GM23338 (cell line): ENCODE data around the gene CD99L2. TPM values are rescaled to one million over a fixed set of nuclear protein-coding genes. Genes with fewer than 3 reads are reported as not detected.
A peak's percentile ranks its signal among the peaks of the same experiment; 100 is the strongest.

Experiments used
- ATAC-seq: fragments of 200-7000 bp; cut with Tn5 transposase; 3 replicates; pipeline ENCODE4 v1.9.1; 2020
- DNase-seq: peaks from one replicate; pipeline ENCODE4 v3.0.0-alpha.2; 2015; ENCODE audit warnings: low spot score
- H2AFZ ChIP-seq: fragments of 200-600 bp; sonication (generic); 2 replicates; pipeline ENCODE4 v1.8.0; 2016; ENCODE audit warnings: antibody characterized with exemption, mild to moderate bottlenecking, moderate library complexity
- H3F3A ChIP-seq: fragments of 200-600 bp; sonication (generic); replicated peaks from 2 replicates; pipeline ENCODE4 v1.8.0; 2017; ENCODE audit warnings: antibody characterized with exemption, mixed run types, low read depth
- H3K27ac ChIP-seq: fragments of 200-600 bp; sonication (generic); 2 replicates; pipeline ENCODE4 v1.6.1; 2016; ENCODE audit warnings: low read depth
- H3K27me3 ChIP-seq: fragments of 200-600 bp; sonication (generic); 2 replicates; pipeline ENCODE4 v1.8.0; 2016; ENCODE audit warnings: mild to moderate bottlenecking, mixed run types, moderate library complexity; ENCODE audit not compliant: insufficient read depth
- H3K36me3 ChIP-seq: fragments of 200-600 bp; sonication (generic); 2 replicates; pipeline ENCODE4 v1.8.0; 2016; ENCODE audit warnings: mild to moderate bottlenecking; ENCODE audit not compliant: insufficient read depth
- H3K4me1 ChIP-seq: fragments of 200-600 bp; sonication (generic); 2 replicates; pipeline ENCODE4 v1.8.0; 2016; ENCODE audit warnings: mild to moderate bottlenecking, moderate library complexity; ENCODE audit not compliant: insufficient read depth
- H3K4me2 ChIP-seq: fragments of 200-600 bp; sonication (generic); 2 replicates; pipeline ENCODE4 v1.7.1; 2017; ENCODE audit warnings: mixed run types
- H3K4me3 ChIP-seq: fragments of 200-600 bp; sonication (generic); 2 replicates; pipeline ENCODE4 v1.6.1; 2016; ENCODE audit warnings: mixed run types
- H3K79me2 ChIP-seq: fragments of 200-600 bp; sonication (generic); replicated peaks from 2 replicates; pipeline ENCODE4 v1.8.0; 2017; ENCODE audit warnings: mild to moderate bottlenecking; ENCODE audit not compliant: insufficient read depth
- H3K9me2 ChIP-seq: fragments of 200-600 bp; sonication (generic); 2 replicates; pipeline ENCODE4 v1.8.0; 2017; ENCODE audit not compliant: insufficient read depth
- H4K20me1 ChIP-seq: fragments of 200-600 bp; sonication (generic); replicated peaks from 2 replicates; pipeline ENCODE4 v1.8.0; 2017; ENCODE audit warnings: mild to moderate bottlenecking; ENCODE audit not compliant: insufficient read depth
- H3K27ac Mint-ChIP-seq: 2 replicates; pipeline ENCODE4 v1.8.0; 2020; ENCODE audit warnings: inconsistent platforms, mild to moderate bottlenecking, moderate library complexity, mixed read lengths
- H3K27me3 Mint-ChIP-seq: 3 replicates; pipeline ENCODE4 v1.8.0; 2022; ENCODE audit warnings: low read depth, mild to moderate bottlenecking, moderate library complexity, mixed read lengths, inconsistent platforms; ENCODE audit not compliant: insufficient read depth, poor library complexity
- H3K36me3 Mint-ChIP-seq: 3 replicates; pipeline ENCODE4 v1.8.0; 2021; ENCODE audit warnings: low read depth, mild to moderate bottlenecking, inconsistent platforms, moderate library complexity, mixed read lengths
- H3K4me1 Mint-ChIP-seq: 3 replicates; pipeline ENCODE4 v1.8.0; 2020; ENCODE audit warnings: mild to moderate bottlenecking, inconsistent platforms, mixed read lengths
- H3K4me3 Mint-ChIP-seq: 3 replicates; pipeline ENCODE4 v1.8.0; 2021; ENCODE audit warnings: moderate library complexity, mild to moderate bottlenecking, inconsistent platforms, mixed read lengths
- H3K9me3 Mint-ChIP-seq: 3 replicates; pipeline ENCODE4 v1.8.0; 2020; ENCODE audit warnings: moderate library complexity, mild to moderate bottlenecking, inconsistent platforms, mixed read lengths
- CREB1 ChIP-seq: fragments of 250-450 bp; sonication (Bioruptor Pico); IDR thresholded peaks from 2 replicates; pipeline ENCODE4 v1.5.0; 2020; ENCODE audit warnings: low read depth, mild to moderate bottlenecking, moderate library complexity
- CTCF ChIP-seq, 2 experiments: fragments of 200-600 bp in 1 of 2; sonication (generic) in 1 of 2; conservative IDR thresholded peaks; 2 replicates each; pipeline versions ENCODE4 v1.5.1 to v1.6.1; 2016 to 2017; ENCODE audit warnings: antibody characterized with exemption in 2 of 2, low read depth in 2 of 2, mild to moderate bottlenecking in 2 of 2, moderate library complexity in 1 of 2
- EZH2 ChIP-seq: fragments of 200-600 bp; sonication (generic); IDR thresholded peaks from one replicate; pipeline ENCODE4 v1.8.0; 2017; ENCODE audit warnings: antibody characterized with exemption, mild to moderate bottlenecking, low read depth; ENCODE audit not compliant: unreplicated experiment
- EZH2phosphoT487 ChIP-seq: fragments of 200-600 bp; sonication (generic); IDR thresholded peaks from one replicate; pipeline ENCODE4 v1.8.1; 2018; ENCODE audit warnings: antibody characterized with exemption; ENCODE audit not compliant: unreplicated experiment
- JUNB ChIP-seq: IDR thresholded peaks from one replicate; pipeline ENCODE4 v1.6.1; 2016; ENCODE audit warnings: antibody characterized with exemption; ENCODE audit not compliant: unreplicated experiment
- POLR2AphosphoS5 ChIP-seq: IDR thresholded peaks from 2 replicates; pipeline ENCODE4 v1.6.1; 2016; ENCODE audit warnings: antibody characterized with exemption, low read depth
- STAT1 ChIP-seq: IDR thresholded peaks from one replicate; pipeline ENCODE4 v1.6.1; 2016; ENCODE audit warnings: antibody characterized with exemption; ENCODE audit not compliant: unreplicated experiment
- ZNF331 ChIP-seq: fragments of 250-450 bp; sonication (Bioruptor Pico); IDR thresholded peaks from 2 replicates; pipeline ENCODE4 v1.5.0; 2020; ENCODE audit warnings: low read depth, mild to moderate bottlenecking, moderate library complexity
- polyA plus RNA-seq: library from polyadenylated mRNA; unstranded; fragments of >200 nt; fragmentation: Nextera tagmentation; extraction: Ambion mirVana; gene quantifications from 2 replicates; pipeline ENCODE4 v1.2.1, GENCODE V29; 2016
- total RNA-seq: library from RNA; depleted of rRNA; stranded (reverse); fragments of >200 nt; shearing (Covaris generic); gene quantifications from 2 replicates; pipeline ENCODE4 v1.2.3, GENCODE V29; 2014
- TF ChIP-seq, protein P1 (sequence below): IDR thresholded peaks from one replicate; pipeline ENCODE4 v1.6.1; 2018; ENCODE audit warnings: antibody characterized with exemption; ENCODE audit not compliant: unreplicated experiment

The CD99L2 gene
- total and polyA plus RNA-seq, 2 experiments from 2014 or later = 2.6 to 6.4 TPM

DNA sequence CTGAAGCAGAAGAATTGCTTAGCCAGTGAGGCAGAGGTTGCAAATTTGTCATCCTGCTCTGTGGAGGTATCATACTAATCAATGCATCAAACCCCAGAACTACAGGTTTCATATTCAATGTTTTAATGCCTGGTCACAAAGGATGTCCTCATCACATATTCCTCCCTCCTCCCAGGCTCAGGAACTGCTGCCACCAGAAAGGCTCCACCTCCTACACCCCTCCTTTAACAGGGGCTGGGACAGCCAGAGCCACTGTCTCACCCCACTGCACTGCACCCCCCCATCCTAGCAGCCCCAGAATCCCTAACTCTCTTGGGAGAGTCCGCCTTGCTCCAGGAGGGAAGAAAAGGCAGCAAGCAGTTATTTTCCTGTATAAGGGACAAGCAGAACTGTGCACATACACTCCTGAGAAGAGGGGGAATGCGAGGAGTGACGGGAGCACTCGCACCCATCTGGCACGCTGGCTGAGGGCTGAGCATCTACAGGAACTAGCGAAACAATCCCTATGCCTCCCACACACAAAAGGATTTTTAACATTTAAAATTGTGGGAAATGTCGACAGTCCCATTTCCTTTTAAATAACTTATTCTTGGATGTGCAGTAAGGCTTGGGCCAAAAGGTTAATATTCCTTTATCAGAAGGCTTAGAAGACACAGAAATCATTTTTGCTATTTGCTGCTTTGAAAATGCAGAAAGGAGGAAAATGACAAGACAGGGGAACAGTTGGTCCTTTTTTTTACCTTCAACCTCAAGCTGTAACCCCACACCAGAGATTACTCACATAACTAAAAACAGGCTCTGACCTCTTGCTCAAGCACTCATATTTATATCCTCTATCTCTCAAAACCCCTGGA lies 27.8 kb downstream of the CD99L2 start:
- no peak for TF ChIP-seq CTCF (conservative IDR thresholded peaks at IDR 0.05; ENCODE audit: low read depth in 2 of 2)
- TF ChIP-seq POLR2AphosphoS5 = no peak
- TF ChIP-seq EZH2 = no peak
- TF ChIP-seq JUNB = no peak
- no peak for TF ChIP-seq CREB1 (CRISPR knock-in tag)
- no peak for TF ChIP-seq EZH2phosphoT487
- TF ChIP-seq ZNF331 = no peak
- no peak for TF ChIP-seq STAT1
- H3K4me2 ChIP-seq = no peak overlapping the region

GRCh38 chrX:150870029-150870428 lies 28.4 kb downstream of the CD99L2 start:
- no peaks in the 10 kb centered on the region for H3F3A ChIP-seq
- ATAC-seq (no peak), DNase-seq (no peak)
- no peak overlapping the region for H3K4me3 Mint-ChIP-seq
- peaks cover 5% of the 10 kb centered on the region for H3K27me3 Mint-ChIP-seq
- H3K79me2 ChIP-seq = peaks cover 15% of the 10 kb centered on the region; the same call in 1 of the 2 replicates
- H3K9me2 ChIP-seq = no peaks in the 10 kb centered on the region
- 0 out of 2 replicates have a peak, but pooled peaks cover 6% of the 10 kb centered on the region for H3K4me1 ChIP-seq
- no peak overlapping the region for H2AFZ ChIP-seq
- no peaks in the 10 kb centered on the region for H3K36me3 ChIP-seq
- H3K27me3 ChIP-seq = no peaks in the 10 kb centered on the region
- H3K36me3 Mint-ChIP-seq = peaks cover 14% of the 10 kb centered on the region
- no peak overlapping the region for H3K4me3 ChIP-seq
- peaks cover 44% of the 10 kb centered on the region for H3K4me1 Mint-ChIP-seq
- H3K4me2 ChIP-seq = no peak overlapping the region
- H3K27ac ChIP-seq = no peak overlapping the region
- H3K27ac Mint-ChIP-seq = no peak overlapping the region
- no peaks in the 10 kb centered on the region for H4K20me1 ChIP-seq
- H3K9me3 Mint-ChIP-seq = peaks cover 2% of the 10 kb centered on the region; the same call in 2 of the 3 replicates
- TF ChIP-seq, protein P1, sequence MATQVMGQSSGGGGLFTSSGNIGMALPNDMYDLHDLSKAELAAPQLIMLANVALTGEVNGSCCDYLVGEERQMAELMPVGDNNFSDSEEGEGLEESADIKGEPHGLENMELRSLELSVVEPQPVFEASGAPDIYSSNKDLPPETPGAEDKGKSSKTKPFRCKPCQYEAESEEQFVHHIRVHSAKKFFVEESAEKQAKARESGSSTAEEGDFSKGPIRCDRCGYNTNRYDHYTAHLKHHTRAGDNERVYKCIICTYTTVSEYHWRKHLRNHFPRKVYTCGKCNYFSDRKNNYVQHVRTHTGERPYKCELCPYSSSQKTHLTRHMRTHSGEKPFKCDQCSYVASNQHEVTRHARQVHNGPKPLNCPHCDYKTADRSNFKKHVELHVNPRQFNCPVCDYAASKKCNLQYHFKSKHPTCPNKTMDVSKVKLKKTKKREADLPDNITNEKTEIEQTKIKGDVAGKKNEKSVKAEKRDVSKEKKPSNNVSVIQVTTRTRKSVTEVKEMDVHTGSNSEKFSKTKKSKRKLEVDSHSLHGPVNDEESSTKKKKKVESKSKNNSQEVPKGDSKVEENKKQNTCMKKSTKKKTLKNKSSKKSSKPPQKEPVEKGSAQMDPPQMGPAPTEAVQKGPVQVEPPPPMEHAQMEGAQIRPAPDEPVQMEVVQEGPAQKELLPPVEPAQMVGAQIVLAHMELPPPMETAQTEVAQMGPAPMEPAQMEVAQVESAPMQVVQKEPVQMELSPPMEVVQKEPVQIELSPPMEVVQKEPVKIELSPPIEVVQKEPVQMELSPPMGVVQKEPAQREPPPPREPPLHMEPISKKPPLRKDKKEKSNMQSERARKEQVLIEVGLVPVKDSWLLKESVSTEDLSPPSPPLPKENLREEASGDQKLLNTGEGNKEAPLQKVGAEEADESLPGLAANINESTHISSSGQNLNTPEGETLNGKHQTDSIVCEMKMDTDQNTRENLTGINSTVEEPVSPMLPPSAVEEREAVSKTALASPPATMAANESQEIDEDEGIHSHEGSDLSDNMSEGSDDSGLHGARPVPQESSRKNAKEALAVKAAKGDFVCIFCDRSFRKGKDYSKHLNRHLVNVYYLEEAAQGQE = no peak
- TF ChIP-seq JUNB (no peak), EZH2phosphoT487 (no peak), CTCF (conservative IDR thresholded peaks at IDR 0.05; ENCODE audit: low read depth in 2 of 2) (no peak)

More for the DNA sequence above, 27.8 kb downstream of the CD99L2 start:
- peak overlapping the region; percentile 44 for H3K27ac Mint-ChIP-seq
- Histone ChIP-seq H3K27me3 (no peaks in the 10 kb centered on the region), H3K36me3 (no peaks in the 10 kb centered on the region), H4K20me1 (no peaks in the 10 kb centered on the region), H3F3A (no peaks in the 10 kb centered on the region), H3K9me2 (no peaks in the 10 kb centered on the region), H2AFZ (no peak overlapping the region), H3K4me3 (no peak overlapping the region), H3K4me1 (0 out of 2 replicates have a peak, but pooled peaks cover 6% of the 10 kb centered on the region), H3K27ac (no peak overlapping the region), H3K79me2 (peaks cover 15% of the 10 kb centered on the region; the same call in 1 of the 2 replicates)
- no peak for DNase-seq
- peaks cover 44% of the 10 kb centered on the region for H3K4me1 Mint-ChIP-seq
- H3K9me3 Mint-ChIP-seq = peaks cover 9% of the 10 kb centered on the region
- no peak overlapping the region for H3K4me3 Mint-ChIP-seq
- peaks cover 5% of the 10 kb centered on the region for H3K27me3 Mint-ChIP-seq
- peaks cover 17% of the 10 kb centered on the region for H3K36me3 Mint-ChIP-seq
- ATAC-seq = peak; percentile 58
